ENCODE data around the gene SLC24A5.

The SLC24A5 gene

DNA sequence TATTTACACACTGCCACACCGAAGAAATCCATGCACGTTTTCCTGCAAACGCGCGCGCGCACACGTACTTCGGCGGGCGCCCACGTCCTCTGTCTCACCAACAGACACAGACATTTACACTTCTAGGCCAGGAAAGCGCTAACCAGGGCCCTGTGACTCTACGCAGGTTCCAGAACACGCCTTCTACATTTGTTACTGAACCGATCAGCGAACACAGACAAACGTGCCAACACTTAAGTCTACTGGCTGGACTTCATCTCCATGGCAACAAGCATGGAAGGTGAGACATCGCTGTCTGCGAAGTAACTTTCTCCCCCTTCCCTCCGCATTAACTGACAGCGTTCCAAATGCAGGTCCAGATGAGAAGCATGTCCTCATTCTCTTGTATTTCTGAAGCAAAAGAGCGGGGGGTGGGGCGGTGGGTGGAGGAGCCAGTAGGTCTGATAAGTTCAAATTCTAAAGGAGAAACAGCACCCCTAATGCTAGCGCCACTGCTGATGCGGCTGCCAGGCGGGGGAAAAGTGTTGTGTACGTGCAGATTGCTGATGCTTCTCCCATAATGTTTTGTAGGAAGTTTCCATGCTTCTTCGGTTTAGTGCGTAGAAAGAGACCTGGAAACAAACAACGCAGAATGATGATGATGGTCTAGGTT, 70.9 kb downstream of the SLC24A5 start, which contains the start of gene CTXN2:
Gene CTXN2, plus strand, starts transcription at position 92 of the 652 bp plus-strand sequence. CDS start 9,636 bp downstream, outside the sequence.
- DNase-seq = no peak

Data from suppressor macrophage treated with lipopolysaccharide for 1 hour (primary cell).